ENCODE results near the gene ALG12.
A peak's percentile ranks its signal among the peaks of the same experiment; 100 is the strongest.
"Not testable (repeated sequence)": the region's sequence is repeated elsewhere in the genome, so short reads cannot be mapped to it uniquely, and the experiment has no call there.

ALG12 gene

DNA sequence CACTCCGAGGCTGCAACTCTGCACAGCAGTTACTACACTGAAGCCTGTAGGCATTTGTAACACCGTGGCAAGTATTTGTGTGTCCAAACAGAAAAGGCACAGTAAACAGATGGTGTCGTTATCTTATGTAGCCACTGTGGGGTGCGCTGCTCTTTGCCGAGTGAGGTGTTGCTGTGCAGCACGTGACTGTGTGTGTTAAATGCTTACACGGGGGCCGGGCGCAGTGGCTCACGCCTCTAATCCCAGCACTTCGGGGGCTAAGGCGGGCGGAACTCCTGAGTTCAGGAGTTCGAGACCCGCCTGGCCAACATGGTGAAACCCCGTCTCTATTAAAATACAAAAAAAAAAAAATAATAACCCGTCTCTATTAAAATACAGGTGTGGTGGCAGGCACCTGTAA lies 53.1 kb downstream of the ALG12 start:
- FAIRE-seq, result no peak

DNA sequence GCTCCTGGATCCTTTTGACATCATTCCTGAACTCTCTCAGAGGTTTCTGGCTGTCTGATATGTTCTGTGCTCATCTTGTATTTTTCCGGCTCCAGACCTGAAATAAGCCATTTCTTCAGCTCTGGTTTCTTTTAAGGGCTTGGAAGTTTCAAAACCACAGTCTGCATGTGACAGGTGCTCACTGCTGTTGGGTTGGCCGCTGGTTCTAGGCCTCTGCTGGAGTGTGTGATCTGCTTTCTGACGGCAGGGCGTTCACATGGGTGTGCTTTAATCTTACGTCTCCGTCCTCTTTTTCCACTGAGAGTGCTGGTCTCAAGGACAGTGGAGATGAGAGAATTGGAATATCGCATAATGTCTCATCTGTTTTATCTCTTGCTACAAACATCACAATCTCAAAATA lies 54.3 kb downstream of the ALG12 start:
- no peak for FAIRE-seq

DNA sequence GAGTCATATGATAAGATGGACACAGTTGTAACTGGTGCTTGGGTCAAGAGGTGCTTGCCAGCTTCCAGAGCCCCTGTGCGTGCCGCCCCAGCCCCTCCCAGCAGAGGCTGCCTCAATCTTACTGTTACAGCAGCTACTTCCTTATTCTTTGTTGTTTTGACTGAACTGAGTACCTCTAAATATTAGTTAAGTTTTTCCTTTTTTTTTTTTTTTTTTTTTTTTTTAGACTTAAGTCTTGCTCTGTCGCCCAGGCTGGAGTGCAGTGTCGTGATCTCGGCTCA lies 55.8 kb downstream of the ALG12 start:
- FAIRE-seq, result no peak

DNA sequence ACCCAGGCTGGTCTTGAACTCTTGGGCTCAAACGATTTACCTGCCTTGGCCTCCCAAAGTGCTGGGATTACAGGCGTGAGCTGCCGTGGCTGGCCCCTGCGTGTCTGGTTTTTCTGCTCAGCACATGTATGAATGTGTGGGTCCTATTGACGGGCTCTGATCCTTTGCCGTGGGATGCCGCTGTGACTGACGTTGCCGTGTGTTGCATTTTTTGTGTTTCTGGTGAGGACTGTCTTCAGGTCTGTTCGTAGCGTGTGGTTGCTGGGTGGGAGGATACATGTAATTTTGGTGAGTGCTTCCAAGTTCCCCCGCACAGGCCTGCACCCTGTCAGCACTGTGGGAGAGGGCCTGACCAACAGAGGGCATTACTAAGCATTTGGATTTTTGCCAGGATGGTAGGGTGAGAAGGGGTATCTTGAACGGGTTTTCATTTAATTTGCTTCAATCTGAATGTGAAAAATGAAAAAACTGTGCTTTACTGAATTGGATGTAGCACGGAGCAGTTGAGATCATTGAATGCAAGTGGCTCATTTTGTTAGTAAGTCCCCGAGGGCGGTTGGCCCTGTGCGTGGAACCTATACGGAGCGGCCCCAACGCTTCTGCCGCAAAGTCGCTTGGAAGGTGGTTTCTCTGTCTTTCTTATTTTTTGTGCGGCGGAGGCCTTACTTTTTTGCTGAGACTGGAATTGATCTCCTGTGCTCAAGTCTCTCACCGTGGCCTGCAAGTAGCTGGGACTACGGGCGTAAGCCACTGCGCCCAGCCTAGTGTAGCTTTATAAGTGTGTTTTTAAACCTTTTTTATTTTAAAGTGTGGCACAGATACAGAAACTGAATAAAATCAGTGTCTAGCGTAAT lies 56.4 kb downstream of the ALG12 start:
- FAIRE-seq, result no peak

DNA sequence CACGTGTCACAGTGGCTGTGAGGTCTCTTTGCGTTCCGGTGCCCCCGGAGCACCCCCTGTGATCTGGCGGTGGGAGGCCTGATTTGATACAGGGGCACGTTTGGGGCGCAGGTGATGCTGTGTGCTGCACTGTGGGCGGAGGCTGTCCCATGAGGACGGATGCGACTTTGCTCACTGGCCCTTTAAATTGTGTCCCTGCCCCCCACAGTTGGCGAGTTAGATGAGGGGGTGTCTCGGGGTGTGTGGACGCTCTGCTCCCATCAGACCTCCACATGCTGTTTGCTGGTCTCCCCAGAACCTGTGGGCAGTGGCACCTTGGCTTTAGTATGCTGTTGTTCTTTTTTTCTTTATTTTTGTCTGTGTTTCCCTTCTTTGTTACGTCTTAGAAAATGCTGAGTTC lies 59.4 kb downstream of the ALG12 start:
- no peak for FAIRE-seq

DNA sequence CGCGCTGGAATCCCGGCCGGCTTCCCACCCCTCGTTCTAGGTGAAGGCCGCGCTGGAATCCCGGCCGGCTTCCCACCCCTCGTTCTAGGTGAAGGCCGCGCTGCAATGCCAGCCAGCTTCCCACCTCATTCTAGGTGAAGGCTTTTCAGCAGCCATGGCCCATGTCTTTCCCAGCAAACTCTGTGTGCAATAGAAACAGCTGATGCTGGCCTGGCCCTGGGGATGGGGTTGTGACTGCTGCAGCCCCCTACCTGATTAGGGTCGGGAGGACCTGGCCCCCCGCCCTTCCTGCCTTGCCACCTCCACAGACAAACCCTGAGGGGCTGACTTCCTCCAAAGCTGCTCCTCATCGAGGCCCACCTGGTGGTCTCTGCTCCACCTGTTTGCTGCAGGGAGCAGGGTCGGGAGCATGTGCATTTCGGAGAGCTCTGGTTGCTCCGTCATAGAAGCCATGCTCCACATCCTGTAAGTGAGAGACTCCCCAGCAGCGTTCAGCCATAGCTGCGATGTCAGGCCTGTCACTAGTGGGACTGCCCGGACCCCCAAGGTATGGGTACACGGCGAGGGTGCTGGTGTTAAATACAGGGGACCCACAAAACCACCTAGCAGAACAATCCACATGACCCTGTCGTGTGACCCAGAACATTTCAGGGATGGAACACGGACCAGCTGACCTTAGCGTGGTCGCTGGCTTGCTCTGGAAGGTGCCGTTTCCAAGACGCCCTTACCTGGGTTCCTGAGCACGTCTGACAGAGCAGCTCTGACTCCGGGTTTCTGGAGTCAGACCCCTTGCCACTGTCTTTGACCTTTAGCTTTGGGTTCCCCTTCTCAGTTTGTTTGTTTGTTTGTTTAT lies 61.2 kb downstream of the ALG12 start:
- FAIRE-seq, result no peak

DNA sequence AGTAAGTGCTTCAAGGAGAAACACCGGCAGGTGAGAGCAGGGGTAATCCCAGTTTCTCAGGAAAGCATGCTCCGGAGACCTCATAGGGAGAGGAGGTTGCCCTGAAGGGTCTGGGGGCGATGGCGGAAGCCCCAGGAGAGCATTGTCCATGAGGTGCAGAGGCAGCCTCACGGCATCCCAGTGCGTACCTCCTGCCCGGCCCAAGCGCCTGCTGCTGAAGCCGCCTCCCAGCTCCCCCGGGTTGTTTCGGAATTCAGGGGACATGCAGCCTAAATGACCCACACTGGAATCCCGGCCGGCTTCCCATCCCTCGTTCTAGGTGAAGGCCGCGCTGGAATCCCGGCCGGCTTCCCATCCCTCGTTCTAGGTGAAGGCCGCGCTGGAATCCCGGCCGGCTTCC lies 61.9 kb downstream of the ALG12 start:
- FAIRE-seq, result no peak

DNA sequence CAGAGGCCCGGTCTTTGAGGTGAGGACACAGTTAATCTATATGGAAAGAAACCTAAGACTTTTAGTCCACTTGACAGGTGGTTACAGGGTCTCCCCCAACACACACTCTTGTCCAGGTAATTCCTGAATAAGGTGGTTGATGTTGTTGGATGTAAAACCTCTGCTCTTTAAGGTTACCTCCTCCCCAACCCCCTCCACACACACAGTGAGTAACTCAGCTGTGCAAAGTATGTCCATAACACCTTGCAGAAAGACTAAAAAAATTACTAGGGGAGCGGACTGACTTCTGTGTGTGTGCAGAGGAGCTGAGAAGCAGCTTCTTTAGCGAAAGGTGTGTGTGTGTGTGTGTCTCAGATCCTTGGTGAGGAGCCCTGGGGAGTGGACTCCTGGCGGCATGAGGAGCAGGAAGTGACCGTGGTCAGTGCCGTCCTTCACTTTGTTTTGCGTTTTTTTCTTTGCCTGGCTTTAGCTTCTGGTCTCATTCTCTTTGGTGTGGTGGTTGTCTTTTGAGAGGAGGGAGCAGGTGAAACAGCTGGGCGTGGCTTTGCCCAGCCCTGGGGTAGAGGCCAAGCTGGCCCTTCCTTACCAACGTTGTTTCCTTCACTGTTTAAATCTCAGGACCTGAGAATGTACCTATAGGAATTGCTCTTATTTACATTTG lies 62.9 kb downstream of the ALG12 start:
- FAIRE-seq, result no peak

DNA sequence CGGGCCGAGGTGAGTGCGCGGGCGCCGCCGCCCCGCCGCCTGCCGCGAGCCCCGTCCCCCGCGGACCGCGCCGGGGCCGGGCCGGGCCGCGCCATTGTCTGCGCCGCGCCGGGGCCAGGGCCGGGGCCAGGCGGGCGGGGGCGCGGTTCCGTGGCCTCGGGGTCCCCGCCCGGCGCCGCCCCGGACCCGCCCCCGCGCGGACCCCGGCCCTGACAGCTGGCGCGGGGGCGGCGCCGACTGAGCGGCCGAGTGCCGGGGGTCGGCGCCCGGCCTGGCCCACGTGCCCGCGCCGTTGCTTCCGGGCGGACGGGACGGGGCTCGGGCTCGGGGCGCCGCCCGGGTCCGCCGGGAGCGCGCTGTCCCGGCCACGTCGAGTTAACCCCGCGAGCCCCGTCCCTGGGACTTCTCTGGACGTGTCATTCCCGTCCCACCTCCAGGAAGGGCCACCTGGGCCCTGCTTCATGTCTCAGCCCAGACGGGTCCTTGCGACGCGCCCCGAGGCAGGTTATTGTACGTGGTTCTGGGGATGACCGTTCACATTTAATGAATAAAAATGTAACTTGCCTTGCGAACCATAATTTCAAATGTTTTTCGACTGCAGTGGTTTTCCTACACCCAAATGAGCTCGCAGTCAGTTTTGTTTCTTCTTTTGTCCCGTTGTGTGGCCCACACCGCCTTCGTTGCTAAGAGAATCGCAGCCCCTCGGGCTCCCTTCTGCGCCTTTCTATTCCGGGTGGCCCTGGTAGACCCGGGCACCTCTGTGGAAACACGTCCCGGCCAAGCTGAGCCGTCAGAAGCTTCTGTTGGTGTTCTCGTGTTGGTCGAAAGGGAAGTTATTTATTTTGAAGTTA lies 64.0 kb downstream of the ALG12 start:
- no peak for FAIRE-seq

DNA sequence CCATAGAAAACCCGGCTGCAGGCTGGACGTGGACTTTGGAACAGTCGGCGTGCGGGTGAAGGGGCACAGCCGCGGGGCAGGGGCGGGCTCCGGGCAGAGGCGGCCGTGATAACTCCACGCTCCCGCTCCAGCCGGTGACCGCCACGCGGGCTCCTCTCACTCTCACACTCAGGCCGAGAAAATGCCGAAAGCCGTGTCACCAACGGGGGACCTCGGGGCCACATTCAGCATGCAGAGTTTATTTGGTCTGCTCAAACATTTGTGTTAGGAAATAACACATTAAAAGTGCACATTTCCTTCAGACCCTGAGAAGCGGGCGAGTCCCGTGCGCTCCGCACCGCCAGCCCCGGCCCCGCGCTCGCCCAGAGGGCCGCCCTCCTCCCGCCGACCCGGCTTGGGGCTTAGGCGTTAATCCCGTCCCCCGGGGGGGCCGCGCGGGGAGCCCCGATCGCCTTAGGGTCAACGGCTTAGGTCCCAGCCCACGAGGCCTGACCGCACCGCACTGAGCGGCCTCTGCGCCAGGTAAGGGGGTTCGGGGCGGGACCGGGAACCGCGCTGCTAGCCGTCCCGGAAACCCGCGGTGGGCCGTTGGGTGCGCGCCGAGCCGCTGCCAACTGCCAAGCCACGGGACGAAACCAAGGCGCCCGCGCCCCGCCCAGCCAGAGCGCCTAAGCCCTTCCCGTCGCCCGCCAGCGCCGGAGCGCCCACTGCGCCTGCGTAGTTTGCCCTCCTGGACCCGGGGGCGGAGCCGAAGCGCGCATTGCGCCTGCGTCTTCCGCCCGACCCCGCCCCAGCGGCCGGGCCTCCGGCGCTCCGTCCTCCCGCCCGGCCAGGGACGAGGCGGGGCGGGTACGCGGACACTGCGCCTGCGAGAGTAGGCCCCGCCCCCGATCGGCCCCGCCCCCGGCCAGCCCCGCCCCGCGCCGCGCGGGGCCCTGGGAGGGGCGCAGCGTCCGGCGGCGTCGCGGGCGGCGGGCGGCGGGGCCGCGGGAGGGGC lies 65.0 kb downstream of the ALG12 start, which contains the start of gene ZBED4:
TSS of gene ZBED4 (plus strand) at position 947 of the 997 bp plus-strand sequence. CDS start 29,819 bp downstream, outside the sequence.
- FAIRE-seq, result peak; percentile 38

DNA sequence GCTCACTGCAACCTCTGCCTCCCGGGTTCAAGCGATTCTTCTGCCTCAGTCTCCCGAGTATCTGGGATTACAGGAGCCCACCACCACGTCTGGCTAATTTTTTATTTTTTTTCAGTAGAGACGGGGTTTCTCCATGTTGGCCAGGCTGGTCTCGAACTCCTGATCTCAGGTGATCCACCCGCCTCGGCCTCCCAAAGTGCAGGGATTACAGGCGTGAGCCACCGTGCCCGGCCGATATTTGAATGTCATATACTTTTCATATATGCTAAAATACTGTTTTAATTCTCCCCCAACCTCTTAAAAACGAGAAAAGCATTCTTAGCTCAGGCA lies 65.7 kb downstream of the ALG12 start:
- FAIRE-seq, result not testable (repeated sequence)

DNA sequence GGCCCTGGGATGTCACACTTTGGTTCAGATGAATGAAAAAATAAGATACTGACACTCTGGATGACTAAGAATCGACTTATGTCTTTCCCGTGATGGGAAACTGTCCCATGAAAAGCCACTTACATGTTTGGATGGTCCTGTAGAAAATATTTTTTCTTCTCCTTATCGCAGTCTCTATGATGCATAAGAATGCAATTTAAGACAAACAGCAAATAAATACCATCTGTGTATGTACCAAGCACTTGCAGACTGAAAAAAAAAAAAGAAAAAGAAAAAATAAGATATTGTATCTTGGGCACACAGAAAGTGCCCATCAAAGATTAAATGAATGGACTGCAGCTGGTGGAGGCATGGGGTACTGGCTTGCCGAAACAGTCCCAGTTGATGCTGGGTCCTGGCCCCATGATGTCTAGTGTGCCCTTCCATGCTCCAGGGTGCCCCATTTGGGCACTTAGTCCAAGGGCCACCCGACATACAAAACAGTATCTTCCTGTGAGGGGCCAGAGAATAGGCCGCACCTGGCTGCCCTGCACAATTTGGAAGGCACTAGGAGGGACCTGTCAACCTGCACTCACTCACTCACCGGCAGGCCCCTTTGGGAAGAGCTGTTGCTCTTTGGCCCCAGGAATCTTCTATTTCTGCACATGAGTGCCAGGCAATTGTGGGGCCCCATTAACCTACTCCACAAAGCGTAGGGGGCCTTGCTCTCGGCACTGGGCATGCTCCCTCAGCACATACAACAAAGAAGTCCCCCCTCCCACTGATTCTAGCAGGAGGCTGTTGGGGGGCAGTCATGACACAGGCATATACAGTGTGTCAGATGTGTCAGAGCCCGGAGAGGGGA lies 67.1 kb downstream of the ALG12 start:
- no peak for FAIRE-seq

Data from islet of Langerhans (tissue), 1 donor.